Motor neuron (in vitro differentiated cells): Measurements from ENCODE around the gene CATSPERE. TPM values are rescaled to one million over a fixed set of nuclear protein-coding genes. Genes with fewer than 3 reads are reported as not detected.
"Not testable (repeated sequence)": the region's sequence is repeated elsewhere in the genome, so short reads cannot be mapped to it uniquely, and the experiment has no call there.

ENCODE experiments used
- ATAC-seq, 8 experiments: fragments of 200-7000 bp; cut with Tn5 transposase; replicated peaks in 6 of 8; 2 replicates each; pipeline ENCODE4 v1.8.0; 2021; ENCODE audit warnings: mild to moderate bottlenecking in 8 of 8, moderate library complexity in 8 of 8
- H3K27ac ChIP-seq, 2 donors: fragments of 250-450 bp; sonication (Bioruptor Pico); 2 replicates each; pipeline ENCODE4 v1.9.0; 2021; ENCODE audit warnings: antibody characterized with exemption in 2 of 2, mild to moderate bottlenecking in 2 of 2, moderate library complexity in 1 of 2
- H3K4me1 ChIP-seq, 2 donors: fragments of 250-450 bp; sonication (Bioruptor Pico); replicated peaks in 1 of 2; 2 replicates each; pipeline ENCODE4 v1.6.1; 2021; ENCODE audit warnings: antibody characterized with exemption in 2 of 2, mild to moderate bottlenecking in 2 of 2, moderate library complexity in 1 of 2
- H3K4me3 ChIP-seq, 5 donors: fragments of 250-450 bp; sonication (Bioruptor Pico); 2 replicates each; pipeline ENCODE4 v1.9.0; 2021; ENCODE audit warnings: antibody characterized with exemption in 5 of 5, mild to moderate bottlenecking in 5 of 5, moderate library complexity in 4 of 5
- WGBS, 10 experiments: fragments of 450-650 bp; shearing (Covaris generic); methylation state at CpG; one replicate each; pipeline ENCODE4 v1.0.0; 2022; 5-methylcytosine and 5-hydroxymethylcytosine counted together
- in situ Hi-C, 9 experiments: fragments of 400-800 bp; cut with MboI; loops; one replicate each; pipeline ENCODE4 v1.15.0; 2021; ENCODE audit warnings: low sequenced_read_pairs in 9 of 9, low pct_unique_long_range_greater_than_20kb in 2 of 9; ENCODE audit not compliant: unreplicated experiment in 9 of 9
- total RNA-seq, 8 experiments: library from RNA; unstranded; fragments of 300-600 nt; gene quantifications; 2 replicates each; pipeline versions ENCODE4 v1.2.3 to v1.2.4, GENCODE V29; 2022

CATSPERE gene
- total RNA-seq, 8 experiments from 2014 or later: 0.57 to 2.8 (median 0.66) TPM

GRCh38 chr1:244451951-244452795 is 8.9 kb upstream of the CATSPERE start:
- peak; percentile 88 to 96 (median 96) for ATAC-seq
- Histone ChIP-seq H3K27ac (peak overlapping the region; percentile 67 to 85), H3K4me1 (peaks cover 15 to 35% of the 10 kb centered on the region in 2 donors), H3K4me3 (peak overlapping the region; percentile 70 to 84 (median 76))
- in situ Hi-C loops: no loop called here
- WGBS, 10 experiments: 17 to 39% (median 26%) methylated on average over 6 to 18 of the region's 47 CpGs

- ATAC-seq: no peak
- WGBS, 10 experiments: 53 to 100% (median 77%) methylated on average over 1 to 6 of the region's 6 CpGs; no CpG with 5 or more reads in 3 of the 10 experiments
- H3K4me3 ChIP-seq: no peak overlapping the region
- H3K4me1 ChIP-seq: peaks cover 9 to 17% of the 10 kb centered on the region in 2 donors
- in situ Hi-C loops: no loop called here
- H3K27ac ChIP-seq: no peak overlapping the region
Measured at GRCh38 chr1:244454412-244454811, 6.7 kb upstream of the CATSPERE start.

GRCh38 chr1:244456586-244456985 is 4.5 kb upstream of the CATSPERE start:
- H3K4me1 ChIP-seq: peaks cover 5 to 6% of the 10 kb centered on the region in 2 donors
- in situ Hi-C loops: no loop called here
- H3K4me3 ChIP-seq: no peak overlapping the region
- ATAC-seq: no peak
- 63 to 100% (median 97%) methylated on average over 1 of the region's 1 CpG; no CpG with 5 or more reads in 4 of the 10 experiments for WGBS, 10 experiments
- H3K27ac ChIP-seq: no peak overlapping the region

GRCh38 chr1:244458781-244459180 is 2.3 kb upstream of the CATSPERE start:
- ATAC-seq: no peak
- H3K4me1 ChIP-seq: peaks cover 0 to 3% of the 10 kb centered on the region in 2 donors
- 79 to 100% (median 98%) methylated on average over 1 to 4 of the region's 4 CpGs; no CpG with 5 or more reads in 3 of the 10 experiments for WGBS, 10 experiments
- in situ Hi-C loops: no loop called here
- no peak overlapping the region for H3K4me3 ChIP-seq
- H3K27ac ChIP-seq: no peak overlapping the region

- ATAC-seq: no peak
- H3K4me3 ChIP-seq: no peak overlapping the region
- WGBS, 10 experiments: 80 to 100% (median 96%) methylated on average over 1 to 4 of the region's 4 CpGs; no CpG with 5 or more reads in 3 of the 10 experiments
- in situ Hi-C loops: no loop called here
- H3K4me1 ChIP-seq: peaks cover 0 to 3% of the 10 kb centered on the region in 2 donors
- no peak overlapping the region for H3K27ac ChIP-seq
Measured at GRCh38 chr1:244460197-244460596, 876 bp upstream of the CATSPERE start.

GRCh38 chr1:244466724-244467123 is 5.7 kb downstream of the CATSPERE start:
- no peak for ATAC-seq
- 20 to 100% (median 73%) methylated on average over 1 to 2 of the region's 2 CpGs; no CpG with 5 or more reads in 1 of the 10 experiments for WGBS, 10 experiments
- in situ Hi-C loops: no loop called here
- no peak overlapping the region for H3K4me3 ChIP-seq
- H3K4me1 ChIP-seq: peaks cover 0 to 3% of the 10 kb centered on the region in 2 donors
- no peak overlapping the region for H3K27ac ChIP-seq

- no peaks in the 10 kb centered on the region for H3K4me1 ChIP-seq
- no peak overlapping the region for H3K4me3 ChIP-seq
- in situ Hi-C loops: no loop called here
- ATAC-seq: no peak
- H3K27ac ChIP-seq: no peak overlapping the region
- WGBS, 10 experiments: 57 to 97% (median 79%) methylated on average over 3 to 6 of the region's 6 CpGs
Measured at GRCh38 chr1:244473059-244473605, 12.1 kb downstream of the CATSPERE start.

- in situ Hi-C loops, H3K4me3 ChIP-seq, ATAC-seq, H3K27ac ChIP-seq, H3K4me1 ChIP-seq: not testable (repeated sequence)
- WGBS, 10 experiments: 56 to 89% (median 73%) methylated on average over 3 of the region's 3 CpGs
Measured at GRCh38 chr1:244484971-244485370, 23.9 kb downstream of the CATSPERE start.

GRCh38 chr1:244494653-244495052 is 33.6 kb downstream of the CATSPERE start:
- 51 to 100% (median 95%) methylated on average over 2 of the region's 2 CpGs; no CpG with 5 or more reads in 1 of the 10 experiments for WGBS, 10 experiments
- H3K27ac ChIP-seq: no peak overlapping the region
- no peak for ATAC-seq
- H3K4me3 ChIP-seq: no peak overlapping the region
- peaks cover 7% of the 10 kb centered on the region in 2 donors for H3K4me1 ChIP-seq
- in situ Hi-C loops: no loop called here

- 0 to 100% (median 17%) methylated on average over 1 of the region's 1 CpG; no CpG with 5 or more reads in 1 of the 10 experiments for WGBS, 10 experiments
- in situ Hi-C loops: no loop called here
Measured at GRCh38 chr1:244496186-244496585, 35.1 kb downstream of the CATSPERE start.

GRCh38 chr1:244497805-244498204 is 36.7 kb downstream of the CATSPERE start:
- Histone ChIP-seq H3K4me1 (peaks cover 7% of the 10 kb centered on the region in 2 donors), H3K4me3 (no peak overlapping the region), H3K27ac (no peak overlapping the region)
- ATAC-seq: no peak
- in situ Hi-C loops: no loop called here
- 33 to 86% (median 71%) methylated on average over 1 of the region's 1 CpG; no CpG with 5 or more reads in 1 of the 10 experiments for WGBS, 10 experiments

More at GRCh38 chr1:244496186-244496585, 35.1 kb downstream of the CATSPERE start:
- H3K4me1 ChIP-seq: peaks cover 7% of the 10 kb centered on the region in 2 donors
- H3K4me3 ChIP-seq: no peak overlapping the region
- ATAC-seq: peak in 3 of 8 experiments; percentile 30 to 47 (median 39)
- H3K27ac ChIP-seq: no peak overlapping the region

- in situ Hi-C loops, H3K27ac ChIP-seq, H3K4me3 ChIP-seq, ATAC-seq, H3K4me1 ChIP-seq: not testable (repeated sequence)
- WGBS, 10 experiments: 0 to 100% (median 69%) methylated on average over 1 to 2 of the region's 2 CpGs; no CpG with 5 or more reads in 2 of the 10 experiments
Measured at GRCh38 chr1:244499484-244499883, 38.4 kb downstream of the CATSPERE start.

- H3K4me1 ChIP-seq, H3K27ac ChIP-seq, H3K4me3 ChIP-seq, in situ Hi-C loops, ATAC-seq: not testable (repeated sequence)
- WGBS, 10 experiments: 25 to 97% (median 85%) methylated on average over 1 to 4 of the region's 4 CpGs; no CpG with 5 or more reads in 1 of the 10 experiments
Measured at GRCh38 chr1:244500515-244500914, 39.4 kb downstream of the CATSPERE start.
